Measurements from ENCODE around the gene SIM2.

SIM2 gene

GRCh38 chr21:36744190-36744559, 45.3 kb downstream of the SIM2 start:
- no peak for DNase-seq

GRCh38 chr21:36744560-36745231, 45.8 kb downstream of the SIM2 start:
- DNase-seq = no peak

DNA sequence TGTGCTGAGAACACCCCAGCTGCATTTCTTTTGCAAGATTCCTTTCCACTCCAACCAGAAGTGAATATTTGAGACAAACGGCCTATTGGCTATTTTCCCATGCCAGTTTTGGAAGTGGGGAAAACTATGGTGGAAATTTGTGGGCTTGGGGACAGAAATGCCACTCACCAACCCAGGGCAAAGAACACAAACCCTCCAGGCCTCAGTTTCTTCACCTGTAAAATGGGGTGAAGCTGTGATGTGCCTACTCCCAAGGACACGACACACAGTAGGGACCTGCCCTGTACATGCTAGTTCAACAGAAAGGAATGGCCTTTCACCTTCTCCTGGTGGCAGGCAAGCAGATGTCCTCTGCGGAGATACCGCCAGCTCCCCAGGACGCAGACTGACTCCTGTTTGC, 46.5 kb downstream of the SIM2 start:
- DNase-seq = no peak

DNA sequence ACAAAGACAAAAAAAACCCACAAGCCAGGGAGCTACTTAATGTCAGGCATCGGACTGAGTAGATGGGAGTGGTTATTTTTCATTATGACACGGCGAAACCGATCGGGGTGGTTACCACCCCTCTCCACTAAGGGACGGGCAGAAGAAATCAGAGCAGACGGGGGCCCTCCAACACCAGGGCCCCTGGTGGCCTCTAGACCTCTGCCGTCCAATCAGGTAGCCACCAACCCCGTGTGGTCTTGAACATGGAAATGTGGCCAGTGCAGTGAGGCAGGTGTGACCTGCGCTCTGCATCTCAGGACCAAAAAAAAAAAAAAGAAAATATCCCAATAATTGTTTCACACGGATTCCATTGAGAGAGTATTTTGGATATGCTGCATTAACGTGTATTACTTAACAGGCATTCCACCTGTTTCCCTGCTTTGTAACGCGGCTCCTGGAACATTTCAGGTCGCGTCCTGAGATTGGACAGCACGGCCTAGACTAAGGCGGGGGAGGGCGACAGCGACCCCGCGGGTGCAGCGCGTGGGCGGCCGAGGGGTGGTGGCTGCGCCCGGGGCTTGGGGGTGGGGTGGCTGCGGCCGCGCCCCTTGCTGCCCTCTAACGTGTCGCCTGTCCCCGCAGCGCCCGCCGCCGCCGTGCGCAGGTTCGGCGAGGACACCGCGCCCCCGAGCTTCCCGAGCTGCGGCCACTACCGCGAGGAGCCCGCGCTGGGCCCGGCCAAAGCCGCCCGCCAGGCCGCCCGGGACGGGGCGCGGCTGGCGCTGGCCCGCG, 48.3 kb downstream of the SIM2 start:
- DNase-seq = no peak

DNA sequence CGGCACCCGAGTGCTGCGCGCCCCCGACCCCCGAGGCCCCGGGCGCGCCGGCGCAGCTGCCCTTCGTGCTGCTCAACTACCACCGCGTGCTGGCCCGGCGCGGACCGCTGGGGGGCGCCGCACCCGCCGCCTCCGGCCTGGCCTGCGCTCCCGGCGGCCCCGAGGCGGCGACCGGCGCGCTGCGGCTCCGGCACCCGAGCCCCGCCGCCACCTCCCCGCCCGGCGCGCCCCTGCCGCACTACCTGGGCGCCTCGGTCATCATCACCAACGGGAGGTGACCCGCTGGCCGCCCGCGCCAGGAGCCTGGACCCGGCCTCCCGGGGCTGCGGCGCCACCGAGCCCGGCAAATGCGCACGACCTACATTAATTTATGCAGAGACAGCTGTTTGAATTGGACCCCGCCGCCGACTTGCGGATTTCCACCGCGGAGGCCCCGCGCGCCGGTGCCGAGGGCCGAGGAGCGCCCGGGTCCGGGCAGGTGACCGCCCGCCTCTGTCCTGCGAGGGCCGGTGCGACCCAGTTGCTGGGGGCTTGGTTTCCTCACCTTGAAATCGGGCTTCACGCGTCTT, 49.0 kb downstream of the SIM2 start:
- peak; percentile 24 for DNase-seq

DNA sequence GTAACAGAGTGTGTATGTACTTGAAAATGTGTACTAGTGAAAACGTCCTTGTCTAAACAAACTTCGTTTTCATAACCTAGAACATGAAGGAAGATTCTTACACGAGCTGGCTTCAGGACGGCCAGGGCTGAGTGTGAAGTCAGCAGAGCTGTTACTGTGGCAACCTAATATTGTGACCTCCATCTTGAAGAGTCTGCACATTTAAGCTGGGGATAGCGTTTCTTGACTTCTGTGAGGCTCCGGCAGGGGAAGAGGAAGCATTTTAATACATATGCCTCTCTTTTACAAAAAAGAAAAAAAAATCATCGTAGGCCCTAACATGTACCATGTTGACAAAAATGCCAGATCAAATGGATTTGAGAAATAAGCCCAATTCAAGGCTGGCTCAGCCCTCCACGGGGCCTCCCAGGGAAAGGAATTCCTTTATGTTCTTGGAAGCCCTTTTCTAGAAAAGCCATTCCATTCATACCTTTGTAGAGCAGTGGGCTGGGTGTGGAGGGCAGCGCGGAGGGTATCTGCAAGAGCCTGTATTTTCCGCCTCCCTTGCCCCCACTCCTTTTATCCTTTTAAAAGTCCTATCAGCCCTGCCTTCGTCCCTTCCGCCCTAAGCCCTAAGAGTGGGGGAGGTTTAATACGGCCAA, 51.1 kb downstream of the SIM2 start:
- DNase-seq = no peak

GRCh38 chr21:36750576-36750959, 51.7 kb downstream of the SIM2 start:
- DNase-seq = no peak

DNA sequence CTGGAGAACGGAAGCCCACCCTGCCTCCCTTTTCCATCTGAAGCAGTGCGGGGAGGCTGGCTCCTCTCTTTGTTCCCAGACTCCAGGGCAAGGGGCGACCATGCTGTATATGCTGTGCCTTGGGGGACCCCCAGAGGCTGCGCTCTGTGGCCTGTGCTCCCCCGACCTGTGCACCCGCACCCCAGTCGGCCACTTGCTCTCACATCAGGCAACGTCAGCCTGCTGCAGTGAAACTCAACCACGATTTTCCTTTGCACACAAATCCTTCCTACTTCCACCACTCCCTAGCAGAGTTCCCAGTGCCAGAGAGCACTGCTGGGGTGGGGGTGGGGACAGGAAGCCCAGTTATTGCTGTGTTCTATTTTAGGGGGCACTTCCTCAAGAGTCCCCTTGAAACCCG, 52.5 kb downstream of the SIM2 start:
- DNase-seq = no peak

GRCh38 chr21:36753556-36753955, 54.6 kb downstream of the SIM2 start:
- DNase-seq = no peak

GRCh38 chr21:36754241-36754898, 55.5 kb downstream of the SIM2 start:
- no peak for DNase-seq

- no peak for DNase-seq
Observed at GRCh38 chr21:36756527-36756926, 57.6 kb downstream of the SIM2 start.

GRCh38 chr21:36757196-36757595, 58.3 kb downstream of the SIM2 start:
- no peak for DNase-seq

GRCh38 chr21:36759348-36760083, 60.6 kb downstream of the SIM2 start:
- DNase-seq = no peak

DNA sequence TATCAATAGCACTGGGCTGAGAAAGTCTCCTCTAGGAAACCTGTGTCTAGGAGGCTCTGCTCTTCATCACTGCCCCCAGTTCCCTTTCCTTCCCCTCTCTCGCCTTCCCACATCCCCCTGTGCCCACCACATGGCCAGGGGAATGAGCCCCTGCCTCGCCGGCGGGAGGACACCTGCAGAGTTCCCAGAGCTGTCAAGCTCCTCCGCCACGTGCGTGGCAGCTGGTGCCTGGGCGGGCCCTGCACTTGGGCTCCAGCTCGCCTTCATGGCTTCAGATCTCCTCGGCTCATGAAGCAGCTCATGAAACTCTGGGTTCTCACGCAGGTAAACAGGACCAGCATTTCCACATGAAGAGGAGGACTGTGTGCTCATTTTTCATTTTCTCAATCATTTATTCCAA, 62.8 kb downstream of the SIM2 start:
- DNase-seq = no peak

- DNase-seq = no peak
Observed at GRCh38 chr21:36762642-36763041, 63.7 kb downstream of the SIM2 start.

GRCh38 chr21:36763305-36763704, 64.4 kb downstream of the SIM2 start:
- no peak for DNase-seq

DNA sequence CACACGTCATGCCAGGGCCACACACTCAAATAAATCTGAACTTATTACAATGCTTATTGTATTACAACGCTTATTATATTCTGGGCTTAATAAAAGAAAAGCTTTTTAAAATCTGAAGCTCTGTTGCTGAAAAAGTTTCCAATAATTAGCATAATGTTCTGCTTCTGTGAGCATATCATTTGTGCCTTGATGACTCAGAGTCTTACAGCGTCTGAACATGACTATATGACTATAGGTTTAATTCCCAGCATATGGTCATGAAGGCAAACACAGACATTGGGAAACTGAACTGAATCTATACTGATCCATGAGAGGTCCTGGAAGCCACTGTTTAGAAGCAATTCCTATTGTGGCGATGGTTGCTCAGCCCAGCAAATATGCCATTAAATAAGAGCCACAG, 66.3 kb downstream of the SIM2 start:
- DNase-seq = no peak

- DNase-seq = no peak
Observed at GRCh38 chr21:36766511-36766910, 67.6 kb downstream of the SIM2 start.

- no peak for DNase-seq
Observed at GRCh38 chr21:36767096-36767495, 68.2 kb downstream of the SIM2 start.

GRCh38 chr21:36768496-36768895, 69.6 kb downstream of the SIM2 start:
- no peak for DNase-seq

DNA sequence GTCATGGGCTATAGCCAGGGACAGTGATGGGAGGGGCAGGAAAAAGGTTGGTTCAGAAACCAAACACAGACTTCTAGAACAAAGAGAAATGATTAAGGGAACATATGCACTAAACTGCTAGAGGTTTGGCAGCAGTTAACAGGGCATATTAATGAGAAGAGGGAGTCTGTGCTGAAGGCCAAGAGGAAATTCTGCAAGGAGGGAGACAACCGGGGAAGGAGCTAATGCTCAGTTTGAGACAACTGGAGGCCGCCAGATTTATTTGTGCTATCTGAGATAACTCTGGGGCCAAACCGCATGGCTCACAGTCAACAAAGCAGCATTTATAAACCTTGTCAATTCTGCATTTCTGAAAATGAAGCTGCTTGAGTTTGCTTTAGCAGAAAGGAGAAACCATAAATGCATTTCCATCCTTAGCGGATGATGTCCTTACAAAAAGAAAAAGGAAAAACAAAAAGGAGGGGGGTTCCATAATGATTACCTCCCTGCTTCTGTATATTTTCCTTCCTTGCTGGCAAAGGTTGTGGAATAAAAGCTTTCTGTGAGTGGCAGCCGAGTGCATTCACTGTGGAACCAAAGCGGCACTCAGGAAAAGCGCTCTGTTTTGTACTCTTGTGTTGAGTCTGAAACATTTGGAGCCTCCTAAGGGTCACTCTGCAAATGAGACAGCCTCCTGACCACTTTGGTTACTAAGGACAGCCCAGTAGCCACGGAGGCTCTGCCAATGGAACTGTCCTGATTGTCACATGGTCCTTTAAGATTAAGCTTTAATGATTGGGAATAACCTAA, 70.3 kb downstream of the SIM2 start:
- DNase-seq = no peak

DNA sequence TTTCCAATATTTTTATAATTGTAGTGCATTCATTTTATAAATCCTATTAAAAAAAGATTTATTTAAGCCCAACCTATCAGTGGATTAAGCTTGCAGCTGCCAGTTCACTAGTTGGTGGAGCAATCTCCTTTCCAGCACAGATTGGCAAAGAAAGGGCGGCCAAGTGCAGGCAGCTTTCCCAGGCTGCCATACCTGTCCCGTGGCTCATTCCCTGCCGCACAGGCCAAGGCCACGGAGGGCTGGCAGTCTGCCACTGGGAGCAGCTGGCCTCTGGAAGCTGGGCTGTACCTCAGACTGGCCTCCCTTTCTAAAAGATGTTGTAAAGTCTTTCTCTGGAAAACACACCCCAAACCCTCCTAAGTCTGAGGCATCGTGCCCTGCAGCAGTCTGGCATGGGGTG, 74.2 kb downstream of the SIM2 start:
- no peak for DNase-seq

Data from activated naive CD4-positive, alpha-beta T cell treated with anti-CD3 and anti-CD28 coated beads, Interleukin-2, amount 50 U/mL, for 16 hours (primary cell).